Endothelial cell of umbilical vein (primary cell): ENCODE data around the gene TMC2.

Experiments
- CTCF ChIP-seq, 2 donors: IDR thresholded peaks; 1 replicate in 1 of 2; 2 replicates in 1 of 2; pipeline ENCODE4 v1.5.1; 2011; ENCODE audit warnings: low read length in 2 of 2, mild to moderate bottlenecking in 2 of 2, moderate library complexity in 2 of 2, control low read depth in 1 of 2, inconsistent platforms in 1 of 2, low read depth in 1 of 2; ENCODE audit not compliant: insufficient read depth in 1 of 2; ENCODE audit errors: extremely low read depth in 1 of 2
- POLR2A ChIP-seq: IDR thresholded peaks from 2 replicates; pipeline ENCODE4 v1.6.1; 2012; ENCODE audit warnings: low read depth, mild to moderate bottlenecking, control low read depth, low read length

GRCh38 chr20:2663887-2664719 is 127.7 kb downstream of the TMC2 start, which contains the start of gene IDH3B:
- TF ChIP-seq CTCF (IDR thresholded peaks at IDR 0.05; ENCODE audit: extremely low read depth in 1 of 2, insufficient read depth in 1 of 2, low read depth in 1 of 2, low read length in 2 of 2) (no peak), POLR2A (peak; percentile 93)
